ENCODE measurements around the gene HCFC1.

- TF ChIP-seq, protein P1, sequence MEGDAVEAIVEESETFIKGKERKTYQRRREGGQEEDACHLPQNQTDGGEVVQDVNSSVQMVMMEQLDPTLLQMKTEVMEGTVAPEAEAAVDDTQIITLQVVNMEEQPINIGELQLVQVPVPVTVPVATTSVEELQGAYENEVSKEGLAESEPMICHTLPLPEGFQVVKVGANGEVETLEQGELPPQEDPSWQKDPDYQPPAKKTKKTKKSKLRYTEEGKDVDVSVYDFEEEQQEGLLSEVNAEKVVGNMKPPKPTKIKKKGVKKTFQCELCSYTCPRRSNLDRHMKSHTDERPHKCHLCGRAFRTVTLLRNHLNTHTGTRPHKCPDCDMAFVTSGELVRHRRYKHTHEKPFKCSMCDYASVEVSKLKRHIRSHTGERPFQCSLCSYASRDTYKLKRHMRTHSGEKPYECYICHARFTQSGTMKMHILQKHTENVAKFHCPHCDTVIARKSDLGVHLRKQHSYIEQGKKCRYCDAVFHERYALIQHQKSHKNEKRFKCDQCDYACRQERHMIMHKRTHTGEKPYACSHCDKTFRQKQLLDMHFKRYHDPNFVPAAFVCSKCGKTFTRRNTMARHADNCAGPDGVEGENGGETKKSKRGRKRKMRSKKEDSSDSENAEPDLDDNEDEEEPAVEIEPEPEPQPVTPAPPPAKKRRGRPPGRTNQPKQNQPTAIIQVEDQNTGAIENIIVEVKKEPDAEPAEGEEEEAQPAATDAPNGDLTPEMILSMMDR (conservative IDR thresholded peaks at IDR 0.05): no peak
- no peak for TF ChIP-seq EZH2 (IDR thresholded peaks at IDR 0.05; ENCODE audit: low read depth)
These were observed 70.5 kb downstream of the HCFC1 start for GRCh38 chrX:153900831-153901752.
